ENCODE measurements around the gene TPRG1L.

Gene TPRG1L

GRCh38 chr1:3630161-3630611 lies 5.4 kb downstream of the TPRG1L start:
- no peak for DNase-seq (ENCODE audit: low read depth)

GRCh38 chr1:3630914-3631313 lies 6.1 kb downstream of the TPRG1L start:
- no peak for DNase-seq (ENCODE audit: low read depth)

GRCh38 chr1:3631320-3632260 lies 6.8 kb downstream of the TPRG1L start:
- DNase-seq (ENCODE audit: low read depth): no peak

GRCh38 chr1:3632298-3632697 lies 7.5 kb downstream of the TPRG1L start:
- DNase-seq (ENCODE audit: low read depth): no peak

- DNase-seq (ENCODE audit: low read depth): no peak
Measured at GRCh38 chr1:3632716-3633343, 8.0 kb downstream of the TPRG1L start.

GRCh38 chr1:3633344-3634058 lies 8.7 kb downstream of the TPRG1L start:
- no peak for DNase-seq (ENCODE audit: low read depth)

- DNase-seq (ENCODE audit: low read depth): no peak
Measured at GRCh38 chr1:3634059-3634800, 9.4 kb downstream of the TPRG1L start.

- DNase-seq (ENCODE audit: low read depth): no peak
Measured at GRCh38 chr1:3636080-3636479, 11.3 kb downstream of the TPRG1L start.

- DNase-seq (ENCODE audit: low read depth): no peak
Measured at GRCh38 chr1:3636531-3636930, 11.7 kb downstream of the TPRG1L start.

GRCh38 chr1:3638027-3638426 lies 13.2 kb downstream of the TPRG1L start:
- DNase-seq (ENCODE audit: low read depth): no peak

- no peak for DNase-seq (ENCODE audit: low read depth)
Measured at GRCh38 chr1:3638676-3639075, 13.9 kb downstream of the TPRG1L start.

GRCh38 chr1:3639397-3639911 lies 14.6 kb downstream of the TPRG1L start:
- DNase-seq (ENCODE audit: low read depth): no peak

GRCh38 chr1:3640121-3640837 lies 15.5 kb downstream of the TPRG1L start:
- DNase-seq (ENCODE audit: low read depth): no peak

- DNase-seq (ENCODE audit: low read depth): no peak
Measured at GRCh38 chr1:3641046-3641760, 16.4 kb downstream of the TPRG1L start.

- no peak for DNase-seq (ENCODE audit: low read depth)
Measured at GRCh38 chr1:3641816-3642215, 17.0 kb downstream of the TPRG1L start.

GRCh38 chr1:3642919-3643675 lies 18.3 kb downstream of the TPRG1L start:
- DNase-seq (ENCODE audit: low read depth): no peak

- no peak for DNase-seq (ENCODE audit: low read depth)
Measured at GRCh38 chr1:3644273-3644672, 19.5 kb downstream of the TPRG1L start.

GRCh38 chr1:3645247-3645646 lies 20.4 kb downstream of the TPRG1L start:
- no peak for DNase-seq (ENCODE audit: low read depth)

- DNase-seq (ENCODE audit: low read depth): no peak
Measured at GRCh38 chr1:3645666-3646355, 21.0 kb downstream of the TPRG1L start.

Data from stromal cell of bone marrow (primary cell).